ENCODE measurements around the gene SMIM14.

DNA sequence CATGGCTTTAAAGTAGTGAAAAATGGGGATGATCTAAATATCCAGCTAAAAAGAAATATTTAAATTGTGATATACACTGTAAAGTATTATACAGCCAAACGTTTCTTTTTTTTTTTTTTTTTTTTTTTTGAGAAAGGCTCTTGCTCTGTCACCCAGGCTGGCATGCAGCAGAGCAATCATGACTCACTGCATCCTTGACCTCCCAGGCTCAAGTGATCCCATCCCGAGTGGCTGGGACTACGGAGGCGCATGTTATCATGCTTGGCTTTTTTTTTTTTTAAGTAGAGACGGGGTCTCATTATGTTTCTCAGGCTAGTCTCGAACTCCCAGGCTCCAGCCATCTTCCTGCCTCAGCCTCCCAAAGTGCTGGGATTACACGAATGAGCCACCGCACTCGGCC lies 17.1 kb downstream of the SMIM14 start:
- TF ChIP-seq ZNF274 (IDR thresholded peaks at IDR 0.05; ENCODE audit: low read depth, low read length) (no peak), YY1 (IDR thresholded peaks at IDR 0.05; ENCODE audit: insufficient read depth, insufficient read length) (no peak), SUZ12 (IDR thresholded peaks at IDR 0.05; ENCODE audit: extremely low read depth, insufficient read depth, insufficient read length) (no peak)
